HepG2 (cell line): ENCODE results near the gene PSAPL1. TPM values are rescaled to one million over a fixed set of nuclear protein-coding genes. Genes with fewer than 3 reads are reported as not detected.

Experiments
- ATAC-seq: fragments of 200-7000 bp; cut with Tn5 transposase; 3 replicates; pipeline ENCODE4 v1.9.1; 2020; ENCODE audit warnings: mild to moderate bottlenecking, moderate library complexity
- BruUV-seq: library from RNA; stranded (reverse); fragments of 400-500 nt; replicated peaks from 2 replicates; lab custom pipeline; 2021; lab: Mats Ljungman, UMichigan
- CTCF ChIA-PET: fragments of 300-600 bp; formaldehyde crosslinking; extraction: SDS; loops from one replicate; lab custom pipeline; 2021; ENCODE audit warnings: low total read pairs, inconsistent platforms, low intra/inter-chr PET ratio; lab: Yijun Ruan, JAX
- POLR2A ChIA-PET: fragments of 350-600 bp; sonication (Branson Sonifier 250); formaldehyde crosslinking; loops from one replicate; lab custom pipeline; 2020; ENCODE audit warnings: antibody characterized with exemption, inconsistent platforms; lab: Yijun Ruan, JAX
- DNase-seq: peaks from one replicate; pipeline ENCODE4 v3.0.0-alpha.2; 2015; ENCODE audit warnings: low spot score
- FAIRE-seq: peaks from 3 replicates; lab custom pipeline; 2011; peaks lifted over from hg19 to GRCh38; lab: Jason Lieb, UNC
- H2AFZ ChIP-seq: one replicate; pipeline ENCODE4 v1.6.1; 2011; ENCODE audit warnings: low read length, inconsistent platforms
- H3K27ac ChIP-seq: fragments of 300-600 bp; 3 replicates; pipeline ENCODE4 v1.8.0; 2011; ENCODE audit warnings: mixed run types, mild to moderate bottlenecking, mixed read lengths, low read length, inconsistent platforms; ENCODE audit not compliant: insufficient read depth; ENCODE audit errors: extremely low read length
- H3K27me3 ChIP-seq, 2 experiments: fragments of 200-600 bp in 1 of 2; 2 replicates in 1 of 2; 3 replicates in 1 of 2; pipeline versions ENCODE4 v1.6.0 to v1.8.0; 2011; ENCODE audit warnings: low read length in 2 of 2, mild to moderate bottlenecking in 2 of 2, moderate library complexity in 2 of 2, inconsistent platforms in 1 of 2; ENCODE audit not compliant: insufficient read depth in 2 of 2, control insufficient read depth in 1 of 2
- H3K36me3 ChIP-seq, 2 experiments: fragments of 200-600 bp in 1 of 2; replicated peaks in 1 of 2; 2 replicates in 1 of 2; 3 replicates in 1 of 2; pipeline versions ENCODE4 v1.5.1 to v1.8.0; 2011; ENCODE audit warnings: low read length in 2 of 2, inconsistent platforms in 1 of 2; ENCODE audit not compliant: insufficient read depth in 2 of 2, control insufficient read depth in 1 of 2
- H3K4me1 ChIP-seq: 2 replicates; pipeline ENCODE4 v1.5.1; 2012; ENCODE audit warnings: low read length, inconsistent platforms; ENCODE audit not compliant: insufficient read depth
- H3K4me2 ChIP-seq: 2 replicates; pipeline ENCODE4 v1.6.0; 2011; ENCODE audit warnings: low read depth, low read length, inconsistent platforms
- H3K4me3 ChIP-seq, 3 experiments: fragments of 200-600 bp in 1 of 3; sonication (generic), shearing (Covaris generic) in 1 of 3; replicated peaks in 1 of 3; 2 replicates each; pipeline ENCODE4 v1.5.1; 2011 to 2016; ENCODE audit warnings: low read length in 3 of 3, inconsistent platforms in 2 of 3, low read depth in 2 of 3, mild to moderate bottlenecking in 2 of 3, control low read depth in 1 of 3, mixed read lengths in 1 of 3; ENCODE audit not compliant: insufficient read depth in 1 of 3
- H3K79me2 ChIP-seq: one replicate; pipeline ENCODE4 v1.6.1; 2011; ENCODE audit warnings: low read length, inconsistent platforms; ENCODE audit not compliant: insufficient read depth
- H3K9ac ChIP-seq: 2 replicates; pipeline ENCODE4 v1.6.0; 2011; ENCODE audit warnings: mild to moderate bottlenecking, low read depth, low read length, inconsistent platforms; ENCODE audit not compliant: insufficient read depth
- H3K9me3 ChIP-seq: 2 replicates; pipeline ENCODE4 v1.5.1; 2012; ENCODE audit warnings: mild to moderate bottlenecking, low read length
- H4K20me1 ChIP-seq: 2 replicates; pipeline ENCODE4 v1.6.0; 2011; ENCODE audit warnings: inconsistent platforms, mild to moderate bottlenecking, low read length, moderate library complexity; ENCODE audit not compliant: insufficient read depth
- CBFB ChIP-seq: sonication (generic); formaldehyde crosslinking; IDR thresholded peaks from 2 replicates; pipeline ENCODE4 v1.4.0; 2020; ENCODE audit warnings: missing genetic modification reagents
- KDM5B ChIP-seq: sonication (generic); formaldehyde crosslinking; IDR thresholded peaks from 2 replicates; pipeline ENCODE4 v1.4.0; 2020; ENCODE audit warnings: missing genetic modification reagents, mild to moderate bottlenecking, borderline replicate concordance
- MED8 ChIP-seq: sonication (generic); formaldehyde crosslinking; IDR thresholded peaks from 2 replicates; pipeline ENCODE4 v1.8.1; 2023; ENCODE audit warnings: mild to moderate bottlenecking, missing genetic modification reagents; ENCODE audit not compliant: insufficient replicate concordance
- MIXL1 ChIP-seq: IDR thresholded peaks from 2 replicates; pipeline ENCODE4 v1.6.1; 2016
- NFE2L1 ChIP-seq: sonication (generic); formaldehyde crosslinking; IDR thresholded peaks from 2 replicates; pipeline ENCODE4 v1.4.0; 2020; ENCODE audit warnings: missing genetic modification reagents, mild to moderate bottlenecking, borderline replicate concordance
- SIX1 ChIP-seq: sonication (generic); formaldehyde crosslinking; IDR thresholded peaks from 2 replicates; pipeline ENCODE4 v1.4.0; 2020; ENCODE audit warnings: missing genetic modification reagents, borderline replicate concordance
- ZBTB20 ChIP-seq: sonication (generic); formaldehyde crosslinking; IDR thresholded peaks from 2 replicates; pipeline ENCODE4 v1.8.1; 2023; ENCODE audit warnings: missing genetic modification reagents, low read depth, mild to moderate bottlenecking, borderline replicate concordance
- ZEB1 ChIP-seq: IDR thresholded peaks from 2 replicates; pipeline ENCODE4 v1.6.1; 2012; ENCODE audit warnings: mild to moderate bottlenecking, low read depth, inconsistent platforms; ENCODE audit not compliant: insufficient replicate concordance
- ZNF441 ChIP-seq: sonication (generic); formaldehyde crosslinking; IDR thresholded peaks from 2 replicates; pipeline ENCODE4 v1.7.0; 2021; ENCODE audit warnings: missing genetic modification reagents, borderline replicate concordance
- ZNF670 ChIP-seq: sonication (generic); formaldehyde crosslinking; IDR thresholded peaks from 2 replicates; pipeline ENCODE4 v1.8.0; 2022; ENCODE audit warnings: mild to moderate bottlenecking, missing genetic modification reagents, borderline replicate concordance
- ZNF768 ChIP-seq: sonication (generic); formaldehyde crosslinking; IDR thresholded peaks from 2 replicates; pipeline ENCODE4 v1.4.0; 2020; ENCODE audit warnings: missing genetic modification reagents
- WGBS: methylation state at CpG from one replicate; pipeline ENCODE4 v1.1.6; 2017; ENCODE audit warnings: low lambda C conversion rate; 5-methylcytosine and 5-hydroxymethylcytosine counted together
- in situ Hi-C: cut with HindIII; loops from 2 replicates; pipeline ENCODE4 v1.10.0; 2017; ENCODE audit warnings: low pct_unique_long_range_greater_than_20kb; ENCODE audit not compliant: extremely low pct_ligation_motif_present
- intact Hi-C: fragments of 100-400 bp; cut with micrococcal nuclease; formaldehyde crosslinking; loops from one replicate; pipeline ENCODE4 v1.10.0; 2022; ENCODE audit not compliant: unreplicated experiment
- polyA plus RNA-seq, 8 experiments: library from polyadenylated mRNA; depleted of rRNA in 3 of 8; stranded (reverse) in 7 of 8; unstranded in 1 of 8; fragments of >200 nt; fragmentation: Illumina TruSeq in 4 of 8; extraction: Trizol in 4 of 8; gene quantifications; 2 replicates each; pipeline versions ENCODE4 v1.2.1 to v1.2.3, GENCODE V29; 2011 to 2016; ENCODE audit warnings: low read depth in 4 of 8, missing spikeins in 1 of 8, mixed read lengths in 1 of 8; ENCODE audit not compliant: insufficient read depth in 1 of 8
- total RNA-seq, 5 experiments: library from RNA; depleted of rRNA; stranded (reverse); fragments of >200 nt; fragmentation: Illumina TruSeq; extraction: Trizol; gene quantifications; 2 replicates each; pipeline ENCODE4 v1.2.3, GENCODE V29; 2016; ENCODE audit warnings: low read depth in 1 of 5
- TF ChIP-seq, protein P1 (sequence below): sonication (generic); formaldehyde crosslinking; IDR thresholded peaks from 2 replicates; pipeline ENCODE4 v1.4.0; 2020; ENCODE audit warnings: missing genetic modification reagents, mild to moderate bottlenecking, borderline replicate concordance

Gene PSAPL1
- total and polyA plus RNA-seq, 2 of the 13 experiments (the other 11 are each of a cell fraction or from before 2014, with no cell fraction given): 0.02 to 0.16 TPM

DNA sequence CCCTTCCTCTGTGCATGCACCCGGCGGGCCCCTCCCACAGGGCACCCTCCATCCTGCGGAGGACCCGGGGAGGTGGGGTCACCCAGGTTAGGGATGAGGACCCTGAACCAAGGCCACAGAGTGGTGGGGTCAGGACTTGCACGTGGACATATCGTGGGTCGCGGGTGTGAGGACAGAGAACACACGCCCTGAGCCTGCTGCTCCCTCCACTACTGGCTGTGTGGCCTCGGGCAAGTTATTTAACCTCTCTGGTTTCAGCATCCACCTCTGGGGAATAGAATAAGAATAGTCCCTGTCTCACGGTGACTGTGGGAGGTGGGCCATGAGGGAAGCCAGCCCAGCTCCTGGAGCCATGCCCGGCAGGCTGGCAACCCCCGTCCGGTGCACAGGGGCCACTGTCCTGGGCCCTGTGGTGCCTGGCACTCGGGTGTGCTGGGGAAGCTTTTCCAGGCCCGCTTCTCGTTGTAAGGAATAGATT is 5.1 kb downstream of the PSAPL1 start:
- ATAC-seq (no peak), FAIRE-seq (no peak), DNase-seq (no peak)
- POLR2A ChIA-PET: no interaction called here
- Histone ChIP-seq H3K79me2 (no peaks in the 10 kb centered on the region), H3K36me3 (no peaks in the 10 kb centered on the region), H3K9ac (no peak overlapping the region), H3K4me3 (no peak overlapping the region), H3K4me1 (peaks cover 11% of the 10 kb centered on the region), H2AFZ (no peak overlapping the region), H3K27ac (no peak overlapping the region), H3K27me3 (peaks cover 15 to 64% of the 10 kb centered on the region in 2 experiments; a peak in 4 of 5 replicates), H4K20me1 (no peaks in the 10 kb centered on the region), H3K9me3 (no peaks in the 10 kb centered on the region), H3K4me2 (no peak overlapping the region)
- BruUV-seq: no TSS peak
- 43% methylated on average over 11 of the region's 17 CpGs for WGBS
- CTCF ChIA-PET: no interaction called here
- TF ChIP-seq ZNF768 (CRISPR knock-in tag) (peak; percentile 93), MIXL1 (CRISPR knock-in tag) (no peak)
- intact Hi-C loops: no loop called here
- in situ Hi-C loops: no loop called here

DNA sequence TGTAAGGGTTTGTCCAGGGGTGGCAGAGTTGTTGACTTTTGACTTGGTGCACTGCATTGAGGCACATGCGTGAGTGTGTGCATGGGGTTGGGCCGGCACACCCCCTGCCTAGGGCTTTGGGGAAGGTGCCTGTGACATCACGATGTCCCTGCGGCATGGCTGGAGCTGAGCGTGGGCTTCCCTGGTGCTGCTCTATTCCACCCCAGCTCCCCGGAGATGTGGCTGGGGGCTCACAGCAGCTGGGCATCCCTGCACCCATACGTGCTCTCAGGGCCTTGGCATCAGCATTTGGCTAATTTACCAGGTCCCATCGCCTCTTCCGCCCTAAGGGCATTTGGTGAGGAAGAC is 5.7 kb downstream of the PSAPL1 start:
- H3K9ac ChIP-seq: no peak overlapping the region
- intact Hi-C loops: no loop called here
- WGBS: 66% methylated on average over 9 of the region's 9 CpGs
- H3K4me1 ChIP-seq: peaks cover 9% of the 10 kb centered on the region
- H3K27me3 ChIP-seq: peaks cover 15 to 66% of the 10 kb centered on the region in 2 experiments; a peak in 4 of 5 replicates
- DNase-seq: no peak
- no peak overlapping the region for H3K4me2 ChIP-seq
- ChIA-PET POLR2A (no interaction called here), CTCF (no interaction called here)
- no TSS peak for BruUV-seq
- no peak for TF ChIP-seq ZNF441
- no peak for TF ChIP-seq ZEB1
- no peak for TF ChIP-seq CBFB (CRISPR knock-in tag)
- TF ChIP-seq MED8 (CRISPR knock-in tag): no peak
- no peak for TF ChIP-seq ZNF670
- TF ChIP-seq, protein P1, sequence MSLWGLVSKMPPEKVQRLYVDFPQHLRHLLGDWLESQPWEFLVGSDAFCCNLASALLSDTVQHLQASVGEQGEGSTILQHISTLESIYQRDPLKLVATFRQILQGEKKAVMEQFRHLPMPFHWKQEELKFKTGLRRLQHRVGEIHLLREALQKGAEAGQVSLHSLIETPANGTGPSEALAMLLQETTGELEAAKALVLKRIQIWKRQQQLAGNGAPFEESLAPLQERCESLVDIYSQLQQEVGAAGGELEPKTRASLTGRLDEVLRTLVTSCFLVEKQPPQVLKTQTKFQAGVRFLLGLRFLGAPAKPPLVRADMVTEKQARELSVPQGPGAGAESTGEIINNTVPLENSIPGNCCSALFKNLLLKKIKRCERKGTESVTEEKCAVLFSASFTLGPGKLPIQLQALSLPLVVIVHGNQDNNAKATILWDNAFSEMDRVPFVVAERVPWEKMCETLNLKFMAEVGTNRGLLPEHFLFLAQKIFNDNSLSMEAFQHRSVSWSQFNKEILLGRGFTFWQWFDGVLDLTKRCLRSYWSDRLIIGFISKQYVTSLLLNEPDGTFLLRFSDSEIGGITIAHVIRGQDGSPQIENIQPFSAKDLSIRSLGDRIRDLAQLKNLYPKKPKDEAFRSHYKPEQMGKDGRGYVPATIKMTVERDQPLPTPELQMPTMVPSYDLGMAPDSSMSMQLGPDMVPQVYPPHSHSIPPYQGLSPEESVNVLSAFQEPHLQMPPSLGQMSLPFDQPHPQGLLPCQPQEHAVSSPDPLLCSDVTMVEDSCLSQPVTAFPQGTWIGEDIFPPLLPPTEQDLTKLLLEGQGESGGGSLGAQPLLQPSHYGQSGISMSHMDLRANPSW (CRISPR knock-in tag): no peak
- TF ChIP-seq NFE2L1: no peak
- TF ChIP-seq KDM5B (CRISPR knock-in tag): no peak
- no peak for TF ChIP-seq ZBTB20 (CRISPR knock-in tag)
- TF ChIP-seq SIX1 (CRISPR knock-in tag): no peak
- no peak overlapping the region for H2AFZ ChIP-seq
- H4K20me1 ChIP-seq: no peaks in the 10 kb centered on the region
- FAIRE-seq: no peak
- ATAC-seq: no peak
- H3K36me3 ChIP-seq: no peaks in the 10 kb centered on the region
- no peaks in the 10 kb centered on the region for H3K9me3 ChIP-seq
- no peak overlapping the region for H3K4me3 ChIP-seq
- in situ Hi-C loops: no loop called here
- H3K27ac ChIP-seq: no peak overlapping the region
- H3K79me2 ChIP-seq: no peaks in the 10 kb centered on the region
